Fibroblast of lung (primary cell): Measurements from ENCODE around the gene ITGA3.

Experiments
- CTCF ChIP-seq, 2 donors: IDR thresholded peaks in 1 of 2; conservative IDR thresholded peaks in 1 of 2; 1 replicate in 1 of 2; 2 replicates in 1 of 2; pipeline ENCODE4 v1.5.1; 2011 to 2012; ENCODE audit warnings: low read length in 2 of 2, control low read depth in 1 of 2, inconsistent platforms in 1 of 2, low read depth in 1 of 2, mild to moderate bottlenecking in 1 of 2
- EZH2 ChIP-seq: IDR thresholded peaks from 2 replicates; pipeline ENCODE4 v1.5.1; 2012; ENCODE audit warnings: low read length, control low read depth, mild to moderate bottlenecking; ENCODE audit errors: missing control alignments

GRCh38 chr17:50125420-50125997, 69.6 kb downstream of the ITGA3 start:
- TF ChIP-seq CTCF (conservative IDR thresholded peaks at IDR 0.05 in 1 of 2, IDR thresholded peaks at IDR 0.05 in 1 of 2; ENCODE audit: low read depth in 1 of 2, low read length in 2 of 2), result no peak
- TF ChIP-seq EZH2, result no peak
